ENCODE results near the gene PDE10A.

GRCh38 chr6:165390475-165390874 lies 272.6 kb downstream of the PDE10A start:
- TF ChIP-seq CTCF (IDR thresholded peaks at IDR 0.05): no peak
- TF ChIP-seq POLR2A (IDR thresholded peaks at IDR 0.05): no peak
- TF ChIP-seq POLR2AphosphoS5 (IDR thresholded peaks at IDR 0.05): no peak

Measured in suprapubic skin (tissue), 4 donors.